Measurements from ENCODE around the gene TRIO.

Gene TRIO

DNA sequence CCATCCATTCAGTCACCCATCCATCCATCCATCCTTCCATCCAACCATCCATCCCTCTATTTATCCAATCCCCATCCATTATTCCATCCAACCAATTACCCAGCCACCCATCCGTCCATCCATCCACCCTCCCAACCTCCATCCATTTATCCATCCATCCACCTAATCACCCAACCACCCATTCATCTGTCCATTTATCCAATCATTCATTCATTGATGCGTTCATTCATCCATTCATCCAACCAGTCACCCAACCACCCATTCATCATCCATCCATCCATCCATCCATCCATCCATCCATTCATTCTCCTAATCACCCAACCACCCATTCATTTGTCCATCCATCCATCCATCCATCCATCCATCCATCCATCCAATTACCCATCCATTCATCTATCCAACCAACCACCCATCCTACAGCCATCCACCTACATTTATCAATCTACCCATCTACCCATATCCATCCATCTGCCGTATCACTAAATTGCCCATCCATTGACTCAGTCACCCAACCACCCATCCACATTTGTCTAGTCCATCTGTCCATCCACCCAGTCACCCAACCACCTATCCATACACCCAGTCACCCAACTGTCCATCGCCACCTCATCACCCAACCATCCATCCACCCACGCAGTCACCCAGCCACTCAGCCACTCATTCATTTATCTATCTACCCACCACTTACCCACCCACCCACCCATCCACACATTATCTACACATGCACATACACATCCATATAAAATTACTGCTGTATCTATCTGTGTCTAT is 165.4 kb downstream of the TRIO start:
- no peak for DNase-seq

DNA sequence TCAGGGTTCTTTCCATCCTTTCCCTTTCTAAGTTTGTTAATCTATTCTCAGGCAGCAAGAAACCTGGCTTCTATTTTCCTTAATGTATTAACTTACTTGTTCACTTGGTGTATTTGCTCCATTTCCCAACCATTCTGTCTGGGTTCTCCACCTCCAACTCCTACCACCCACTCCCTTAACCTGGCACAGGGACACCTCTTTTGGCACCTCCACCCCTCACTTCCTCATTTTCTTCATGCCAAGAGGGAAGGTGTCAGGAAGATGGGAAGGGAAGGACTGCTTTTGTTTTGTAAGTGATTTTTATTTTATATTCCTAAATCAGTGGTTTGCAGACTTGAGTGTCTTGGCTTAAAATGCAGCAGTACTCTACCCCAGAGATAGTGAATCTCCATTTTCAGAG is 166.1 kb downstream of the TRIO start:
- DNase-seq, result no peak

DNA sequence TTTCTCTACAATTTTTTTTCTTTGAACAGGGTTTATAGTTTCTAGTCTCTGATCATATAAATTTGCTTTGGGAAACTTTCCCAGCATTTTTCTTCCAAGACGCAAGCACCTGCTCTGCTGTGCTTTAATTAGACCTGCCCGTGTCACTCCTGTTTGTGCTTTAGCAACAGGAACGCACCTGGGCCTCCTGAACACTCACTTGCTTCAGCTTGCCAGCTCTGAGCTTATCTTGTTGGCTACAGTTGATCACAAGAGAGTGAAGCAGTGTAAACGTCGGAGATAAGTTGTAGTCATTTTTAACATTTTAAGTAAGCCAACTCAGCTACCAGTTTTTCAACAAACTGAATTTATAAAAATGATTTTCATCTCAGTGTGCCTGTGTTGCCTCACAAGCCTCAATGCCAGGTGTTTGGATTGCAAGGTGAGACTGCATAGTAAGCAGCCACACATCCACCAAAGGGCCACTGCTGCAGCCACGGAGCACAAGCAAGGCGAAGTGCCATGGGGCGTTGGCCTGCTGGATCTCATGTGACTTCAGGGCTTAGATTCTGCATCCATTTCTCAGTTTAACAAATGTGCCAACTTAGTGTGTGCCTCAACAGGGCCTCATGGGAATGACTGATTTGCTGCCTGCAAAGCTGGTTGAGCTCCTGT is 166.9 kb downstream of the TRIO start:
- DNase-seq, result no peak

GRCh38 chr5:14310901-14311300 is 167.8 kb downstream of the TRIO start:
- no peak for DNase-seq

- DNase-seq, result no peak
These were observed 171.0 kb downstream of the TRIO start for GRCh38 chr5:14313986-14314690.

DNA sequence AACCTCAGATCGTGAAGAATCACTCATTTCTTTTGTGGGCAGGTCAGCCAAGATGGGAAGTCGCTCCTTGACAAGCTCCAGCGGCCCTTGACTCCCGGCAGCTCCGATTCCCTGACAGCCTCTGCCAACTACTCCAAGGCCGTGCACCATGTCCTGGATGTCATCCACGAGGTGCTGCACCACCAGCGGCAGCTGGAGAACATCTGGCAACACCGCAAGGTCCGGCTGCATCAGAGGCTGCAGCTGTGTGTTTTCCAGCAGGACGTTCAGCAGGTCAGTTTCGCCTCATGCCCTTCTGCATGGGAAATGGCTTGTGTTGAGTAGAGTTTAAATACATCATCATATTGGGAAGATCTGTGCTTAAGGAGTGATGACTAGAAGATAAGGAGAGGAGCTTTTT is 173.3 kb downstream of the TRIO start:
- no peak for DNase-seq

- no peak for DNase-seq
These were observed 176.0 kb downstream of the TRIO start for GRCh38 chr5:14319102-14319501.

GRCh38 chr5:14321936-14322335 is 178.8 kb downstream of the TRIO start:
- DNase-seq, result no peak

GRCh38 chr5:14322437-14323187 is 179.5 kb downstream of the TRIO start:
- peak in 1 of 2 experiments; percentile 22 for DNase-seq

DNA sequence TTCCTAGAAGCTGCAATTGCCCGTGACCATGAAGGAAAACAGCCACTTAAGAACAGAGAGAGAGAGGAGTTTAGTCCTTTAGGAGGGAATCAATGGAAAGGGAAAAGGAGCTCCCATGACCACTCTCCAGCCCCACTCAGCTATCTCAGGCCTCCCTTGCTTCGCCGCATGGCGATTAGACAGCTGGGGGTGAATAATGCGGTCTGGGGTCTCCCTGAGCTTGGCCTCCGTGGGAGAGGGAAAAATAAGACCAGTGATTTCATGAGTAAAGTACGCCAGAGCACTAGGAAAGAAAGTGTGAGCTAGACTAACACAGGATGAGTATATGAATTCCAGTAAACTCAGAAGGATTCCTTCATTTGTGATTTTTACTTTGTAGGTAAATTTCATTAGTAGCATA is 180.3 kb downstream of the TRIO start:
- DNase-seq, result no peak

DNA sequence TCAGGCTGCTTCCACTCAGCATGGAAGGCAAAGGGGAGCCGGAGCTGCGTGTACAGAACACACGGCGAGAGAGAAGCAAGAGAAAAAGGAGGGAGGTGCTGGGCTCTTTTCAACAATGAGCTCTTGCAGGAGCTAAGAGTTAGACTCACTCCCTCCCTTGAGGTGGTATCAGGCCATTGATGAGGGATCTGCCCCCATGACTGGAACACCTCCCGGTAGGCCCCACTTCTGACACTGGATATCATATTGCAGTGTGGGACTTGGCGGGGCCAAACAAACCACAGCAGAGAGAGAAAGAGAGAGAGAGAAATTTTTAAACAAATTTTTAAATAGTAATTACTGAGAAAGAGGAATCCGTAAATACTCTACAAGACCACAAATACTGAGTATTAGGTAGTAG is 182.2 kb downstream of the TRIO start:
- DNase-seq, result no peak

DNA sequence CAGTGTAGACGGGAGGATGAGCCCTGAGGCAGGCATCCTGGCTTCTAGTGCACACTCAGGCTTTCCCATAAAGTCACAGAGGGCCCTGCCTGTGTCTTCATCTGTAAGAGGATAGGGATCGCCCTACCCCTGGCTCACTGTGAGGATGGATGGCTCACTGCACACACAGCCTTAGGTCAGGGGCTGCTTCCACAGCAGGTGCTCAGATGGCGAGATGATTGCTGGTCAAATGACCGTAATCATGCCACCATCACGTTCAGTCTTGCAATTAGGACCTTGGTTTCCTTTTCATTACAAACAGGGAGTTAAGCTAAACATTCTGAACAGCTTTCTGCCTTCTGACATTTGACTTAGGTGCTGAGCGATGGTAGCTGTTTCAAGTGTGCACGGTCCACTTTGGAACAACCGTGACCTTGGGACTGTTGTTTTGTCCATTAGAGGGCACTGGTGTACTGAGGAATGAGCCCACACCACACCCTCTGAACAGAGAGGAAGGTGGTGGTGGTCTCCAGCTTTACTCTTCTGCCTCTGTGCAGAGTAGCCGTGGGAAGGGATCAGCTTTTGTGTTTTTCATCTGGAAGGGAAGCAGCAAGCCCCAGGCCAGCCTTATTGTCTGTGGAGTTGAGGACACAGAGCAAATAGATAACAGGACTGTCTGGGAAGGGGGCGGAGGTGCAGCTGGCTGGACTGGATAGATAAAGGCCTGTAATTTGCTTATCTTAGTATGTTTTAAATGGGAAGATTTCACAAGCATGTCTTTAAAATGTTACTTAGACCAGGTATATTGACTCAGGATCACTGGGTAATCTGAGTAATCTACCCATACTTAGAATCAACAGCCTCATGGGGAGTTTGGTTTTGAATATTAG is 183.1 kb downstream of the TRIO start:
- DNase-seq, result no peak

DNA sequence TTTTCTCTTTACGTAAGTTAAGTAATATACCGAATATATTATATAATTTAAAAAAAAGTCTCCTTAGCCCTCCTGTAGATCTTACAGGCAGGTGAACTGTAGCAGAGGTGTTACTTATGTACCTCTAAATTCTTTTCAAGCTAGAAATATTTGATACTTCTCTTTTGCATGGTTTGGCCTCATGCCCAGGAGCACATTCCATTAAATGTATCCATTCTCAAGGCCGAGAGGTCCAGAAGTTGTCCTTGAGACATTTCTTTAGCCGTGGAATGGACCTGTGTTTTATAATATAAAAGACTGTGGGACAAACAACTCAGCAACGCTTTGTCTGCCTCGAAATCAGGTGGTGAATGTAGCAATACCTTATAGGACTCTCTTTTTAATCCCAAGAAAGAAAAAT is 184.5 kb downstream of the TRIO start:
- DNase-seq, result no peak

DNA sequence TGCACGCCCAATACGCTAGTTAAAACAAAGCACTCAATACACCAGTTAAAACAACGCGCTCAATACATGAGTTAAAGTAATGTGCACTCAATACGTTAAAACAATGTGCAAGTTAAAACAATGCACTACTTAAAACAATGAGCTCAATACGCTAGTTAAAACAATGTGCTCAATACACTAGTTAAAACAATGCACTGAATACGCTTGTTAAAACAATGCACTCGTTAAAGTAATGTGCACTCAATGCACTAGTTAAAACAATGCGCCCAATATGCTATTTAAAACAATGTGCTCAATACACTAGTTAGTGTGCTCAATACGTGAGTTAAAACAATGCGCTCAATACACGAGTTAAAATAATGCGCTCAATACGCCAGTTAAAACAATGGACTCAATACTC is 185.0 kb downstream of the TRIO start:
- DNase-seq, result no peak

DNA sequence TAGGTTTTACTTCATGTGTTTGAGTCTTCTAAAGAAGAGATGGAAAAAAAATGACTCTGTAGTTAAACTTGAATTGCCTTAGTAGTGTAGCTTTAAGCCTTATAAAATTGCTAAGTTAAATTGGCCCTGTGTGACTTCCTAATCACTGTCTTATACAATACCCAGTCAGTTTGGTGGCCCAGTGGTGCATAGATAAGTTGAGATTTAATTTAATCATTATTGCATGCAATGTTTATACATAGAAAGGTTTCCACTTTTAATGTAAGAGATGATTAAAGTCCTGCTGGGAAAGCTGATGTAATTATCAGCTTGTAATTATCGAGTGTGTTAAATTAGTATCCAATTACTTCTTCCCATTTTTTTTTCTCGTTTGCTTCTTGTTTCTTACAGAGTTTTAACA is 187.1 kb downstream of the TRIO start:
- no peak for DNase-seq

GRCh38 chr5:14330729-14331385 is 187.7 kb downstream of the TRIO start:
- DNase-seq, result no peak

GRCh38 chr5:14331386-14331781 is 188.2 kb downstream of the TRIO start:
- no peak for DNase-seq

GRCh38 chr5:14332038-14332631 is 189.0 kb downstream of the TRIO start:
- no peak for DNase-seq

- no peak for DNase-seq
These were observed 189.6 kb downstream of the TRIO start for GRCh38 chr5:14332746-14333145.

GRCh38 chr5:14337593-14337992 is 194.5 kb downstream of the TRIO start:
- no peak for DNase-seq

- DNase-seq, result no peak
These were observed 196.3 kb downstream of the TRIO start for GRCh38 chr5:14339468-14339867.

Measured in cerebellar nuclear complex (tissue), 1 donor.